ENCODE measurements around the gene ERC1. TPM values are rescaled to one million over a fixed set of nuclear protein-coding genes. Genes with fewer than 3 reads are reported as not detected.

ERC1 gene
- total RNA-seq, 1 experiment from 2014 or later, result 12.3 TPM

GRCh38 chr12:1162081-1162760, 171.2 kb downstream of the ERC1 start:
- no peaks in the 10 kb centered on the region for H3K79me2 ChIP-seq (ENCODE audit: low read length)
- H3K9ac ChIP-seq (ENCODE audit: low read length), result no peak overlapping the region
- ATAC-seq (no peak), DNase-seq (no peak)
- ChIA-PET POLR2A (ENCODE audit: unreplicated experiment) (no interaction called here), CTCF (no interaction called here)
- BruUV-seq (replicated peaks), result no TSS peak
- H3K9me2 ChIP-seq (replicated peaks; ENCODE audit: low read length), result no peaks in the 10 kb centered on the region
- no peak overlapping the region for H3K4me3 ChIP-seq (ENCODE audit: low read length)
- H3K4me1 ChIP-seq (ENCODE audit: insufficient read depth, low read length), result no peaks in the 10 kb centered on the region
- no peaks in the 10 kb centered on the region for H3K27me3 ChIP-seq (ENCODE audit: low read length)
- H2AFZ ChIP-seq (ENCODE audit: low read length), result no peak overlapping the region
- no peaks in the 10 kb centered on the region for H3K36me3 ChIP-seq (ENCODE audit: low read depth, low read length)
- no peaks in the 10 kb centered on the region for H3F3A ChIP-seq (ENCODE audit: low read length, unreplicated experiment)
- no peaks in the 10 kb centered on the region for H4K20me1 ChIP-seq (ENCODE audit: low read length)
- no peak overlapping the region for H3K4me2 ChIP-seq (ENCODE audit: low read length)
- no peak overlapping the region for H3K27ac ChIP-seq (ENCODE audit: low read length)
- TF ChIP-seq EZH2phosphoT487 (IDR thresholded peaks at IDR 0.05; ENCODE audit: borderline replicate concordance, low read length), result no peak
- no peak for TF ChIP-seq EZH2 (IDR thresholded peaks at IDR 0.05; ENCODE audit: low read length, unreplicated experiment)
- TF ChIP-seq CTCF (conservative IDR thresholded peaks at IDR 0.05; ENCODE audit: low read depth, low read length), result no peak
- intact Hi-C loops (cut with micrococcal nuclease), result no loop called here
- H3K9me3 ChIP-seq (ENCODE audit: low read length), result no peaks in the 10 kb centered on the region

GRCh38 chr12:1167784-1168183, 176.8 kb downstream of the ERC1 start:
- intact Hi-C loops (cut with micrococcal nuclease), result no loop called here
- no peak for DNase-seq
- Histone ChIP-seq H3K4me3 (ENCODE audit: low read length) (no peak overlapping the region), H4K20me1 (ENCODE audit: low read length) (no peaks in the 10 kb centered on the region), H3K9ac (ENCODE audit: low read length) (no peak overlapping the region), H3K27ac (ENCODE audit: low read length) (no peak overlapping the region), H3K9me3 (ENCODE audit: low read length) (no peaks in the 10 kb centered on the region), H3F3A (ENCODE audit: low read length, unreplicated experiment) (no peaks in the 10 kb centered on the region), H2AFZ (ENCODE audit: low read length) (no peak overlapping the region), H3K9me2 (replicated peaks; ENCODE audit: low read length) (no peaks in the 10 kb centered on the region), H3K4me2 (ENCODE audit: low read length) (no peak overlapping the region), H3K36me3 (ENCODE audit: low read depth, low read length) (no peaks in the 10 kb centered on the region), H3K27me3 (ENCODE audit: low read length) (no peaks in the 10 kb centered on the region), H3K79me2 (ENCODE audit: low read length) (no peaks in the 10 kb centered on the region), H3K4me1 (ENCODE audit: insufficient read depth, low read length) (peaks cover 6% of the 10 kb centered on the region; the same call in 1 of the 2 replicates)
- no TSS peak for BruUV-seq (replicated peaks)
- ChIA-PET POLR2A (ENCODE audit: unreplicated experiment) (interaction anchor here (0.6 kb wide), 1 partner anchor 15 kb away, joined by 10 read pairs; no protein-coding TSS in a partner anchor), CTCF (no interaction called here)
- ATAC-seq, result no peak
- no peak for TF ChIP-seq EZH2 (IDR thresholded peaks at IDR 0.05; ENCODE audit: low read length, unreplicated experiment)
- TF ChIP-seq EZH2phosphoT487 (IDR thresholded peaks at IDR 0.05; ENCODE audit: borderline replicate concordance, low read length), result no peak
- TF ChIP-seq CTCF (conservative IDR thresholded peaks at IDR 0.05; ENCODE audit: low read depth, low read length), result no peak

- CTCF ChIA-PET, result no interaction called here
- Histone ChIP-seq H4K20me1 (ENCODE audit: low read length) (no peaks in the 10 kb centered on the region), H3K27ac (ENCODE audit: low read length) (no peak overlapping the region), H2AFZ (ENCODE audit: low read length) (no peak overlapping the region), H3K27me3 (ENCODE audit: low read length) (no peaks in the 10 kb centered on the region), H3K36me3 (ENCODE audit: low read depth, low read length) (no peaks in the 10 kb centered on the region), H3K4me3 (ENCODE audit: low read length) (no peak overlapping the region), H3K4me1 (ENCODE audit: insufficient read depth, low read length) (peaks cover 6% of the 10 kb centered on the region; the same call in 1 of the 2 replicates), H3F3A (ENCODE audit: low read length, unreplicated experiment) (no peaks in the 10 kb centered on the region), H3K9ac (ENCODE audit: low read length) (no peak overlapping the region), H3K79me2 (ENCODE audit: low read length) (no peaks in the 10 kb centered on the region), H3K4me2 (ENCODE audit: low read length) (no peak overlapping the region), H3K9me3 (ENCODE audit: low read length) (no peaks in the 10 kb centered on the region), H3K9me2 (replicated peaks; ENCODE audit: low read length) (no peaks in the 10 kb centered on the region)
- DNase-seq (no peak), ATAC-seq (no peak)
- TF ChIP-seq EZH2phosphoT487 (IDR thresholded peaks at IDR 0.05; ENCODE audit: borderline replicate concordance, low read length), result no peak
- TF ChIP-seq EZH2 (IDR thresholded peaks at IDR 0.05; ENCODE audit: low read length, unreplicated experiment), result no peak
- no peak for TF ChIP-seq CTCF (conservative IDR thresholded peaks at IDR 0.05; ENCODE audit: low read depth, low read length)
- intact Hi-C loops (cut with micrococcal nuclease), result no loop called here
- BruUV-seq (replicated peaks), result no TSS peak
- POLR2A ChIA-PET (ENCODE audit: unreplicated experiment), result no interaction called here
Measured at GRCh38 chr12:1170411-1170810, 179.4 kb downstream of the ERC1 start.
